Measurements from ENCODE around the gene BTBD1.
"Not testable (repeated sequence)": the region's sequence is repeated elsewhere in the genome, so short reads cannot be mapped to it uniquely, and the experiment has no call there.

Gene BTBD1

DNA sequence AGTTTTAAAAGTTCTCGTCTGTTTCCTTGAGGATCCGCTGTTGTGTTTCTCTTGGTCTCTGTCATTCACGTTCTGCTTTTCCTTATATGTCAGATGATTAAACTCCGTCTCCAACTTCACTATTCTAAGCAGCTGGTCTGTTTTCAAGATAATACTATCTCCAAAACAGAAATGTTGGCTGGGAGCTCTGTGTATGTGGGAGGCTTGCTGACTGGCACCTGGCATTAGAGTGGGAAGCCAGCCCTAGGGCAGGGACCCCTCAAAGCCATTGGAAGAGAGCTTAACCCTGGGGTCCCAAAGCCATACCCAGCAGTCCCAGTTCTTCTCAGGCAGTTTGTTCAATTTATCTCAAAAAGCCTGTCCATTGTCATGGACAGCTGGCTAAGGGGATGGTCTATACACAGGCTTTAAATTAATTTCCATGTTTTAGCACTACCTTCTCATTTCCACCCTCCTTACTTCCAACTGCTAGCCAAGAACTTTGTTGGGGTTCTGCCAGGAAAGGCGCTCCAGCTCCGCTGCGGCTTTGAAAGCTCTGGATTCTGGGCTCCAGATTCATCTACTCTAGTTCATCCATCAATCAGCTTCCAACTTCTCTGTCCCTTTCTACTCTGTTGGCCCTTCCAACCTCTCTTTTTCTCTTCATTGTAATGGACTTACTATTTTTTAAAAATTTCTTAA, 9.2 kb downstream of the BTBD1 start:
- DNase-seq (ENCODE audit: low read depth in 2 of 2), result no peak

DNA sequence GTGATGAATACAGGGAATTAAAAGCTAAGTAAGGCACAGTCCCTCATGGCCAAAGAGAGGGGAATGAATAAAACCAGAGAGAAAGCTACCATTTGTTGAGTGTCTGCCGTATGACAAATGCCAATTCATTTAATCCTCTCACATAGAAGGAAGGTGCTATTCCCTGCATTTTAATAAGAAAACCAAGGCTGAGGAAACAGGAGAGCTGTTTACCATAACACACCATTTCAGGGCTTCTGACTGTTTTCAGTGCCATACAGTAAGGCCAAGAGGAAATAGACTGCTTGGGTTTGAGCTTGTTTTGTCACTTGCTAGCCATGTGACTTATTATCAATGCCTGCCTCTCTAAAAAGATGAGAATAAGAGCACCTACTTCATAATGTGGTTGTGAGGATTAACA, 10.1 kb downstream of the BTBD1 start:
- no peak for DNase-seq (ENCODE audit: low read depth in 2 of 2)

- no peak for DNase-seq (ENCODE audit: low read depth in 2 of 2)
Observed at GRCh38 chr15:83053151-83053550, 13.9 kb downstream of the BTBD1 start.

- DNase-seq (ENCODE audit: low read depth in 2 of 2), result no peak
Observed at GRCh38 chr15:83046558-83047127, 20.4 kb downstream of the BTBD1 start.

GRCh38 chr15:83044156-83044555, 22.9 kb downstream of the BTBD1 start:
- no peak for DNase-seq (ENCODE audit: low read depth in 2 of 2)

DNA sequence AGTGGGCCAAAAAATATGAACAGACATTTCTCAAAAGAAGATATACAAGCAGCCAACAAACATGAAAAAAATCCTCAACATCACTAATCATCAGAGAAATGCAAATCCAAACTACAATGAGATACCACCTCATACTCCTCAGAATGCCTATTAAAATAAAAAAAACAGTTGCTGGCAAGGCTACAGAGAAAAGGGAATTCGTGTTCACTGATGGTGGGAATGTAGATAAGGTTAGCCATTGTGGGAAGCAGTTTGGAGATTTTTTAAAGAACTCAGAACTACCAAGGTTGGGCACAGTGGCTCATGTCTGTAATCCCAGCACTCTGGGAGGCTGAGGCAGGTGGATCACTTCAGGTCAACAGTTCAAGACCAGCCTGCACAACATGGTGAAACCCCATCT, 27.8 kb downstream of the BTBD1 start:
- no peak for DNase-seq (ENCODE audit: low read depth in 2 of 2)

DNA sequence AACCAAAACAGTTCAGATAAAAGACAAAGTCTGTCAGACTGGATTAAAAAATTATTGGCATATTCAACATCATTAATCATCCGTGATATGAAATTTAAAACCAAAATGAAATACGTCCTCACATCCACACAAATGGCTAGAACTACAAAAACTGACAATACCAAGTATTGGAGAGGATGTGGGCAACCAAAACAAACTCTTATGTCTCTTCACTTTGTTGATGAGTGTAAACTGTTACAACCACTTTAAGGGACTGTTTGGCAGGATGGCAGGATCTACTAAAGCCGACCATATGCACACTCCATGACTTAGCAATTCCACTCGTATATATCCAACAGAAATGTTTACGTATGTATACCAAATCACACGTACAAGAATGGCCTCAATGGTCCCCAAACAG, 30.8 kb downstream of the BTBD1 start:
- DNase-seq (ENCODE audit: low read depth in 2 of 2), result no peak

GRCh38 chr15:83031234-83031633, 35.8 kb downstream of the BTBD1 start:
- not testable (repeated sequence) for DNase-seq (ENCODE audit: low read depth in 2 of 2)

DNA sequence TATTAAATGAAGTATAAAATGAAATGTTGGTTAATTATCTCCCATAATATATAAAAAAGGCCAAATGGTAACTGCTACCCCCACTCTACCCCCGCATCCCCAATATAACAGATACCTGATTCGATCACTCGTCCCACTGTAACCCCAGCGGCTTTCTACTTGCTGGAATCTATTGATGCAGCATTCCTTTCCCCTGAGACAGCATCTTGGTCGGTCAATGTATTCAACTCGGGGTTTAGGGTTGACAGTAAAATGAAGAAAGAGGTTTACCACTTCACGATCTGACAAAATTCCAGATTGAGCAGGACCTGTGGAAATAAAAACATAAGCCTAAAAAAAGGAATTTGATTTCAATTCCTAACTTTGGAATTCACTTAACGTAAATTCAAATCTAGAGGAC, 37.0 kb downstream of the BTBD1 start:
- DNase-seq (ENCODE audit: low read depth in 2 of 2), result no peak

- DNase-seq (ENCODE audit: low read depth in 2 of 2), result no peak
Observed at GRCh38 chr15:83018436-83018835, 48.6 kb downstream of the BTBD1 start.

- DNase-seq (ENCODE audit: low read depth in 2 of 2), result no peak
Observed at GRCh38 chr15:83016906-83017305, 50.1 kb downstream of the BTBD1 start.

- DNase-seq (ENCODE audit: low read depth in 2 of 2), result no peak
Observed at GRCh38 chr15:83015361-83015760, 51.7 kb downstream of the BTBD1 start.

- no peak for DNase-seq (ENCODE audit: low read depth in 2 of 2)
Observed at GRCh38 chr15:83014205-83014653, 52.8 kb downstream of the BTBD1 start.

DNA sequence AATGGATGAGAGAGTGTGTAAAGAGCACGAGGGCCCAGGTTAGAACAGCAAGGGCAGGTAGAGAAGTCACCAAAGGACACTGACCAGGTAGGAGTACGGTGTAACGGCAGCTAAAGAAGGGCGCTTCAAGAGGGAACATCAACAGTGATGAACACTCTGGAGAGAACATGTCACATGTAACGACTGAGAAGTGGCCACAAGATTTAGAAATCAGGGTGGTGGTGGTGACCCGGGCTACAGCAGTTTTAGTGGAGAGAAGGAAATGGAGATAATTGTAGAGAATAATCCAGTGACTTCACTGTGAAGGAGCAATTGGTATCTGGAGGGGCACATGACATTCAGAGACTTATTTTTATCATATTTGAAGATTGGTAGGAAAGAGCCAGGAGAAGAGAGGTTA, 54.4 kb downstream of the BTBD1 start:
- no peak for DNase-seq (ENCODE audit: low read depth in 2 of 2)

DNA sequence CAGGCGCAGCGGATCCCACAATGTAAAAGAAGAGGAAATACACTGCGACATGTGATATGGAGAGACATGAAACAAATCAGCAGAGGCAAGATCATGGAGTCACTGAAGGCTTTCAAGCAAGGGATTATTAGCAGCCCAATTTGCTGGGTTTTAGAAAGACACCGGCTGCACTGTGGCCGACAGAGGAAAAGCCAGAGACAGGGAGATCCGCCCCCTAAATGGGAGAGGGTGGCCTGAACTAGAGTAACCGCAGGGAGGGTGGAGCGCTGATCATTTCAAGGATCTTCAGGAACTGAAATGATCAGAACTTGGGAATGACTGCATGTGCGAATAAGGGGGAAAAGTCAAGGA, 55.0 kb downstream of the BTBD1 start:
- no peak for DNase-seq (ENCODE audit: low read depth in 2 of 2)

DNA sequence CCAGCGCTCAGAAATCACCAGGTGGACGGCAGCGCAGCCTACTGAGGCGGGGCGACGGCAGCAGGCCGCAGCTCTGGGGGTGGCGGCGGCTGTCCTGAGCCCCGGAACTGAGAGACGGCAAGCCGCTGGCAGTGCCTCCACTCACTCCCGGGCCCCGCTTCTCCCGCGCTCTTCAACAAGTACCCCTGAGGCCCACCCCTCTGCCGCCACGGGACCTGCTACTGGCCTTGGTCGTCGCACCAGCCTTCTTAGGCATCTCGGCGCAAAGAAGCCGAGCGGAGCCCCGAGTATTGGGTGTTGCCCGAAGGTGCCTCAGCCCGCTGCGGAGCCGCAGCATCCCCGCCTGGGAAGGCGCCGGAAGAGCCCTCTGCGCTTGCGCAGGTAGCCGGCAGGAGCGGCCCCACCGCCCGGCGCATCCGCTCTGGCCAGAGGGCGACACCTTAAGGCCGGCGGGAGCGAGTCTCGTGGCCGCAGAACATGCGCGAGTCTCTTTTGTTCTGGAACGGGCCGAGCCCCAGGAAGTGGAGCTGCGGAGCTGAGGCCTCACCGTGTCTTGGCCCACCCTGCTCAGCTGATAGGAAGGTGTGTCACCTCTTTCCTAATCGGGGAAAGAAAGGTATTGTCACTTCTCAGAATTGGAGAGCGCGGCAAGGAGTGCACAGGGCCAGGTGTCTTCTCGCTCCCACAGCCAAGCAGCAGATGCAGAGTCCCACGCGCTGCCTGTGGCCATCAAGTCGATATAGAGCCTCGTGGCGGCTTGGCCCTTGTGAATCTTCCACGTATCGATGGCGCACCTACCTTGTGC, 55.6 kb downstream of the BTBD1 start, which contains the start of gene C15orf40:
Gene C15orf40 (minus strand): TSS at position 369 of the 805 bp plus-strand sequence. CDS start 32 bp downstream, at position 337.
- DNase-seq (ENCODE audit: low read depth in 2 of 2), result peak; percentile 85 to 88

DNA sequence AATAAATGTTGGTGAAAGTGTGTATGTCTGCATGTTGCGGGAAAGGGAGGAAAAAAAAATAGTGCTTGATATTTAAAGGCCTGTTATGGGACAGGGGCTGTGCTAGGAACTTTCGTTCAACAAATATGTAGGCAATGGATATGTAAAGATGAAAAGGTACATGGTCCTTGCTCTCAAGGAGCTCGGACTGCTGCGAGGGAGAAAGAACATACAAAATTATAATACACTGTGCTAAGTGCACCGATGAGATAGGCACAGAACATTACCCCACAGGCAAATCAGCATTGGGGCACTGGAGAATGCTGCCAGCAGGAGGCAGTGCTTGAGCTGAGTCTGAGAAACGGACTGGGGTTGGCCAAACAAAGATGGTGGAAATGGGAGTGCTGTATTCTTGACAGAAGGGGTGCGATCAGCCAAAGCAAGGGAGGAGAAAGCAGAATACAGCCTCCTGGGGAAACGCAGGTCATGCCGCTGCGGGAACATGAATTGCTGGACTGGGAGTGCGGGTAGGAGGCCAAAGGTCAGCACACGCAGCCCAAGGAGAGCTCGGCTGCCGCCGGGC, 56.3 kb downstream of the BTBD1 start:
- peak; percentile 61 to 64 for DNase-seq (ENCODE audit: low read depth in 2 of 2)

DNA sequence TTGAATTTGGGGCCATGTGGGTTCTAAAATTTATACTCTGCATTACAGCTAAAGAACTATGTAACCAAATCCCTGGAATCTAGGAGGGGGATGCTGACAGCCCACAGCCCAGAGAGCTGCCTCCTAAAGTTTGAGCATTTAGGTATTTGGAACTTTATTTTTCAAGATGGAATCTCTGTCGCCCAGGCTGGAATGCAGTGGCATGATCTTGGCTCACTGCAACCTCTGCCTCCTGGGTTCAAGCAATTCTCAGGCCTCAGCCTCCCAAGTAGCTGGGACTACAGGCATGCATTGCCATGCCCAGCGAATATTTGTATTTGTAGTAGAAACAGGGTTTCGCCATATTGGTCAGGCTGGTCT, 66.4 kb downstream of the BTBD1 start:
- not testable (repeated sequence) for DNase-seq (ENCODE audit: low read depth in 2 of 2)

DNA sequence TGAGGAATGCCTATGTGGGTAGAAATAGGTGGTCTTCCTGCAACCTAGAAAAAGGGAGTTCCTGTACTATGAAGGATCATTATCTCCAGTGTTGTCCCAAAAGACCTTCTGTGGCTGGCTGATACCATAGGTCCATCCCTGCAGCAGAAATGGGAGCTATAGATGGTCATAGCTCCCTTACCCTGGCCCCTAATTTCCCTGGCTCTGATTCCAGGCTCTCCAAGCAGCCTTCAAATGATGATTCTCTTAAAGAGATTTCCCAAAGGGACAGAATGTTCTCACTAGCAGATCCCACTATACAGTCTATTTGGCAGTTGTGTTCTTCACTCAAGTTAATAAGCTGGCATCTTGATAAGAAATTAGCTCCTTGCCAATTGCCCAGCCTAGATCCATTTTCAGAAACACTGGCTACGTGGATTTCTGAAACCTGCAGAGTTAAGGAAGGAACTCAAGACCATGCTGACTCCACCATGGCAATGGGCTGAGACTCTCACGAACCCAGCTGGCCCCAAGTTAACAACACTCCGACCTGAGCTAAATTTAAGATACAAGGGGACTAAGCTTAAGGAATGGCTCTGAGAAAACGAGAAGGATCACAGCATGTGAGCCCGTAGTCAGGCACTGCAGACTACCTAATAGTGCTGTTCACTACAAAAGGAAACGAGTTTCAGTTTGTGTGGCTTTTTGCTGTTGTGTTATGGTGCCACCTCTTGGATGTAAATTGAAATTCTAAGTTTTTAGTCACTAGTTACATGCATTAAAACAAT, 67.0 kb downstream of the BTBD1 start:
- no peak for DNase-seq (ENCODE audit: low read depth in 2 of 2)

GRCh38 chr15:82999426-82999825, 67.6 kb downstream of the BTBD1 start:
- DNase-seq (ENCODE audit: low read depth in 2 of 2), result no peak

- DNase-seq (ENCODE audit: low read depth in 2 of 2), result no peak
Observed at GRCh38 chr15:82995938-82996337, 71.1 kb downstream of the BTBD1 start.

DNA sequence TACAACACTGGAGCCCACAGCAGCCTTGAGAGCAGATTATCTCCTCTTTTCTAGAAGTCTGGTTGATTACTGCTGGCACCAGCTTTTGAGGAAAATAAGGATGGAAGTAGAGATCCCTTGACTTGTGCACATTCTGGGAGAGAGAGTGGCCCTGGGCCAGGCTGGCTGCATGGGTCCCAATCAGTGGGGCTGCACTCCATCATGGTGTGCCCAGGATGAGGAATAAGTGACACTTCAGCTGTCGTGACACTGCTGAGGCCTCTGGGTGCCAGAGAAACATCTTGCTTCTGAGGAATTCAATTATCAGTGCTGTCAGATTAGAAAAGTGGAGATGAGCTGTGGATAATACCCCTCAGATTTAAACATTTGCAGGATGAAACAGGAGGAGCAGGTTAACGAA, 72.0 kb downstream of the BTBD1 start:
- DNase-seq (ENCODE audit: low read depth in 2 of 2), result no peak

Data from stimulated activated CD8-positive, alpha-beta memory T cell treated with anti-CD3 and anti-CD28 coated beads, Interleukin-15, amount 100 ng/mL, for 48 hours (primary cell).